NCI-H2171 (cell line): ENCODE measurements around the gene WRAP53.

Experiments used
- DNase-seq: peaks from one replicate; lab custom pipeline; 2025; lab: John Stamatoyannopoulos, UW

WRAP53 gene

DNA sequence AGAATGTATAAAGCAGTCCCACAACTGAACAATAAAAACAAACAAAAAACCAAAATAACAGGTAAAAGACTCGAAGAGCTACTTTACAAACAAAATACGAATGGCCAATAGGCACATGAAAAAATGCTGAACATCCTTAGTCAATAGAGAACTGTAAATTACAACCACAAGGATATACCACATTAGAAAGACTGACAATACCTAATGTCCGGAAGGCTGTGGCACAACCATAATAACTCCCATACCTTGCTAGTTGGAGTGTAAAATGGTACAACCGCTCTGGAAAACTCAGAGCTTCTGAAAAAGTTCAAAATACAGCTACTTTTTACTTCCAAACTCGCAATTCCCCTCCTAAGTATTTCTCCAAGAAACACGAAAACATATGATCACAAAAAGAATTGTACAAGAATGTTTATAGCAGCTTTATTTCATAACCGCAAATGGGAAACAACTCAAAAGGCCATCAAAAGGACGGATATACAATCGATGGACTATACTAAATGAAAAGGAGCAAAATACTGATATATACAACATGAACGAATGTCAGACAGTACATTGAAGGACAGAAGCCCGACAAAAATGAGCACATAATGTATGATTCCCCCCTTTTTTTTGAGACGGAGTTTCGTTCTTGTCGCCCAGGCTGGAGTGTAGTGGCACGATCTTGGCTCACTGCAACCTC lies 3.3 kb upstream of the WRAP53 start:
- no peak for DNase-seq

DNA sequence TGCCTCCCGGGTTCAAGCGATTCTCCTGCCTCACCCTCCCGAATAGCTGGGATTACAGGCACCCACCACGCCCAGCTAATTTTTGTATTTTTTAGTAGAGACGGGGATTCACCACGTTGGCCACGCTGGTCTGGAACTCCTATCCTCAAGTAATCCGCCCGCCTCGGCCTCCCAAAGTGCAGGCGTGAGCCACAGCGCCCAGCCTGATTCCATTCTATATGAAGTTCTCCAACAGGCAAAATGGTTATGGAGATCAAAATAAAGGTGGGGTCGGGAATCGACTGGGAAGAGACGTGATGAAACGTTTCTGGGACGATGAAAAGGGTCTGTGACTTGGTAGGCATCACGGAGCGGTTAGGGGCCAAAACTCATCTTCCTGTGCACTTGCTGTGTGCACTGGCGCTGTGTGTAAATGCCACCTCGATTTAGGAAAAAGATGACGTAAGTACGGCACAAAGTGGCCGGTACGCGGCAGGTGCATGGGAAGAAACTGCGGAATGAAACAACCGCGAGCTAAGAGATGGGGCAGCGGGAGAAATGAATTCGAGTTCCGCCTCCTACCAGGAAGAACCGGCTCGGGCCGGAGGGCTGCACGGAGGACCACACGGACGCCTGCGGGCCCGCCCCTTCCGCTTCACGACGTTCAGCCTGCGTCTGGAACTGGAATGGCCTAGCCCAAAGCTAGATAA lies 2.6 kb upstream of the WRAP53 start:
- peak; percentile 90 for DNase-seq

DNA sequence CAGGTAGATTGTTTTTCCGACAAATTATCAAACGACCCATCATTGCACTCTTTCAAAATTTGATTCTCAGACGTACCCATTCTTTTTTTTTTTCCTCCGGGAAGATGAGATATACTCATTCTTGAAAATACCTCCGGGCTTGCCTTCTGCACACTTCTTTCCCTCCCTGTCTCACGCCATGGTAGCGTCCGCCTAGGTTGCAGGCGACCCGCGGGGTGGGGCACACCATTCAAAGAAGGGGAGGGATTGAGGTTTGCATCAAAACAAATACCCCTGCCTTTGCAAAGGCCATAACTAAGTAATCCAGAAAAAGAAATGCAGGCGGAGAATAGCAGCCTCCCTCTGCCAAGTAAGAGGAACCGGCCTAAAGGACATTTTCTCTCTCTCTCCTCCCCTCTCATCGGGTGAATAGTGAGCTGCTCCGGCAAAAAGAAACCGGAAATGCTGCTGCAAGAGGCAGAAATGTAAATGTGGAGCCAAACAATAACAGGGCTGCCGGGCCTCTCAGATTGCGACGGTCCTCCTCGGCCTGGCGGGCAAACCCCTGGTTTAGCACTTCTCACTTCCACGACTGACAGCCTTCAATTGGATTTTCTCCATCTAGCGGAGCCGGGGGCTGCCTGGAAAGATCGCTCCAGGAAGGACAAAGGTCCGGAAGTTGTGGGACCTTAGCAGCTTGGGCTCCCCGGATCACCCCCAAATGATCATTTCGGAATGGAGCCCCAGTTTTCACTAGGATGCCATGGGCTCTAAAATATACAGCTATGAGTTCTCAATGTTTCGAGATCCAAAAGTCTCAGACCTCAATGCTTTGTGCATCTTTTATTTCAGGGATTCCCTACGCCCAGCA lies 1.8 kb upstream of the WRAP53 start:
- peak; percentile 88 for DNase-seq

DNA sequence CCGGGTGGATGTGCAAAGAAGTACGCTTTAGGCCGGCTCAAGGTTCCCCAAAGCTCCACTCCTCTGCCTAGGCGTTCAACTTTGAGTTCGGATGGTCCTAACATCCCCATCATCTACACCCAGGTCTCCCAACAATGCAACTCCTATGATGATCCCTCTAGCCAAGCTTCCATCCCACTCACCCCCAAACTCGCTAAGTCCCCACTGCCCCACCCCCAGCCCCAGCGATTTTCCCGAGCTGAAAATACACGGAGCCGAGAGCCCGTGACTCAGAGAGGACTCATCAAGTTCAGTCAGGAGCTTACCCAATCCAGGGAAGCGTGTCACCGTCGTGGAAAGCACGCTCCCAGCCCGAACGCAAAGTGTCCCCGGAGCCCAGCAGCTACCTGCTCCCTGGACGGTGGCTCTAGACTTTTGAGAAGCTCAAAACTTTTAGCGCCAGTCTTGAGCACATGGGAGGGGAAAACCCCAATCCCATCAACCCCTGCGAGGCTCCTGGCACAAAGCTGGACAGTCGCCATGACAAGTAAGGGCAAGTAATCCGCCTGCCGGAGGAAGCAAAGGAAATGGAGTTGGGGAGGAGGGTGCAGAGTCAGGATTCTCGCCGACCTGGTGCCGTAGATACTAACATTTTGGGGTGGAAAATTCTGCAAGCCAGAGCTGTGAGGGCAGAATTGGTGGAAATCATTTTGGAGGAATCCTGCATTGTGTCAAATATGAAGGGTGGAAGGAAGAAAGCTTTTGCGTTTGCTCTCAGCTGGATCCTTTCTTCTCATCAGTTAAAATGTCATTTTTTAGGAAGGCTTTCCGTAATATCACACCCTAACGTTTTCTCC lies 987 bp upstream of the WRAP53 start, which contains the start of gene TP53:
TP53 (minus strand) TSS at position 419 of the 836 bp plus-strand sequence. CDS start 10,896 bp downstream, outside the sequence.
- peak; percentile 82 for DNase-seq

DNA sequence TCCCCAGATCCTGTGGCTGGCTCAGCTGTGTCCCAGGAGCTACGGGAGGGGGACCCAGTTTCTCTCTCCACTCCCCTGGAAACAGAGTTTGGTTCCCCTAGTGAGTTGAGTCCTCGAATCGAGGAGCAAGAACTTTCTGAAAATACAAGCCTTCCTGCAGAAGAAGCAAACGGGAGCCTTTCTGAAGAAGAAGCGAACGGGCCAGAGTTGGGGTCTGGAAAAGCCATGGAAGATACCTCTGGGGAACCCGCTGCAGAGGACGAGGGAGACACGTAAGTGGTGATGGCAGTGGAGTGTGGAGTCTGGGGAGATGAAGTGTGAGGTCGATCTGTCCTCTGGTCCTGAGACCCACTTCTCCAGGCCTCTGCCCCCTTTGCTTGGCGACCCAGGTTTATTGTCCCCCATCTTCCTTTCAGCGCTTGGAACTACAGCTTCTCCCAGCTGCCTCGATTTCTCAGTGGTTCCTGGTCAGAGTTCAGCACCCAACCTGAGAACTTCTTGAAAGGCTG lies 585 bp downstream of the WRAP53 start:
- no peak for DNase-seq

DNA sequence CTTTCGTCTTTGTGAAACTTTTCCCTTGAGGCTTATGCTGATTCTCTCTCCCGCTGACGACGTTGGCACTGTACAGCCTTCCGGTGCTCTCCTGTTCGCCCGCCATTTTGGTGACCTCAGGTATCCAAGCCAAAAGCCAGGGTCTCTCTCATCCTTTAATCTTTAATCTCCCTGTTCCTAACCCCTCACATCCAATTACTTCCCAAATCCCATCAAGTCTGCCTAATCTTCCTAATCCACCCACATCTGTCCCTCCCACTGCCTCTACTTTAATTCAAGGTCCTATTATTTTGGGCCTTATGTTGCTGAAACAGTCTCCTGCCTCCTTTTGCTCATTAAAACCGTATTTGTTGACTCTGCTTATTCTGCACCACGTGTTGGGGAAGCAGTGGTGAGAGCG lies 7.3 kb downstream of the WRAP53 start:
- no peak for DNase-seq

DNA sequence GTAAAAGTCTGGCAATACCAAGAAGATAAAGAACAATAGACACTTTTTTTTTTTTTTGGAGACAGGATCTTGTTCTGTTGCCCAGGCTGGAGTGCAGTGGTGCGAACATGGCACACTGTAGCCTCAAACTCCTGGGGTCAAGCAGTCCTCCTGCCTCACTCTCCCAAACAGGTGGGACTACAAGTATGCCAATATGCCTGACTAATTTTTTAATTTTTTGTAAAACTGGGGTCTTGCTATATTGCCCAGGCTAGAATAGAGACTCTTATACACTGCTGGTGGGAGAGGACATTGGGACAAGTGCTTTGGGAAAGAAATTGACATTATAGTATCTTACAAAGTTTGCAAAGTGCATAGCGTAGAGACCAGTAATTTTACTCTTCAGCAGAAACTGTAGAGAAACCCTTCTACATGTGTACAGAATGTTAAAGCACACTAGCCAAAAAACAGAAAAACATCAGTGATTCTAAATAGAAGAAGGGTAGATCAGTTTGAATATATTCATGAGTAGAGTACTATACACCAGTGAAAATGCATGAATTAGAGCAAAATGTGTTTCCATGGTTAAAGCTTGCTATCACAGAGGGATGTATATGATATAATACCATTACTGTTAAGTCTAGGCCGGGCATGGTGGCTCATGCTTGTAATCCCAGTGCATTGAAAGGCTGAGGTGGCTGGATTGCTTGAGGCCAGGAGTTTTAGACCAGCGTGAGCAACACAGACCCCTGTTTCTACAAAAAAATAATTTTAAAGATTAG lies 9.7 kb downstream of the WRAP53 start:
- DNase-seq, result no peak

DNA sequence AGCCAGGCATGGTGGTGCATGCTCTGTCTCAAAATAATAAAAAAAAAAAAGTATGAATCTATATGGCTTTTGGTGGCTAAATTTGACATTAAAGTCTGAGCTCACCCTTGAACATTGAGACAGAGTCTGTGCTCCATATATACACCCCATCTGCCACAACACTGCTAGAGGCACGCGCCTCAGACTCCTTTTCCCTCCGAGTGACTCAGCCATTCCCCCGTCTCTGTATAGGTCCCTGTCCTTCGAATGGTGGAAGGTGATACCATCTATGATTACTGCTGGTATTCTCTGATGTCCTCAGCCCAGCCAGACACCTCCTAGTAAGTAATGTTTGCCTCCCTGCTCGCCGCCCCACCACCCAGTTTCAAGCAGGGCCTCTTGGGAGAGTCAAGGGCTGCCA lies 12.2 kb downstream of the WRAP53 start:
- no peak for DNase-seq

DNA sequence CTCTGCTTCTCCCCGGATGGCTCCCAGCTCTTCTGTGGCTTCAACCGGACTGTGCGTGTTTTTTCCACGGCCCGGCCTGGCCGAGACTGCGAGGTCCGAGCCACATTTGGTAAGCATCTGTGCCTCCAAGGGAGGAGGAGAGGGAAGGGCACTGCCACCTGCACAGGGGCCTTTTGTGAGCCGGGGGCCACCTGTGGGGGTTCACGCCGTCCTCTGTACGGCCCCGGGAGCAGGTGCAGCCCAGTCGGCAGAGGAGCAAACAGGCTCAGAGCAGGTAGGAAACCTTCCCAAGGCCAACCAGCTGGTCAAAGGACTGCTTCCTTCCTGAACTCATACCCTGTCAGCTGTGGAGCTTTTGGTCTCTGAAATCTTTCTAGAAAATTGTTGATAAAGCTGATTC lies 13.4 kb downstream of the WRAP53 start:
- DNase-seq, result no peak

DNA sequence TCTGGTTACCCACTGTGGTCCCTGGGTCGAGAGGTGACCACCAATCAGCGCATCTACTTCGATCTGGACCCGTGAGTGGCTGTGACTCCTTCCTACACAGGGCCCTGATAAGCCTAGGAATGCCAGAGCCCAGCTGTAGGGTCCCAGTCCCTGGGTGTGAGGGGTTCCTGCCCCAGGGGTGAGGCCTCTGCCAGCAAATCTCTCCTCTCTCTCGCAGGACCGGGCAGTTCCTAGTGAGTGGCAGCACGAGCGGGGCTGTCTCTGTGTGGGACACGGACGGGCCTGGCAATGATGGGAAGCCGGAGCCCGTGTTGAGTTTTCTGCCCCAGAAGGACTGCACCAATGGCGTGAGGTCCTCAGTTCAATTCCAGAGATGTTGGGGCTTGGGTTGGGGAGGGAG lies 14.5 kb downstream of the WRAP53 start:
- no peak for DNase-seq

DNA sequence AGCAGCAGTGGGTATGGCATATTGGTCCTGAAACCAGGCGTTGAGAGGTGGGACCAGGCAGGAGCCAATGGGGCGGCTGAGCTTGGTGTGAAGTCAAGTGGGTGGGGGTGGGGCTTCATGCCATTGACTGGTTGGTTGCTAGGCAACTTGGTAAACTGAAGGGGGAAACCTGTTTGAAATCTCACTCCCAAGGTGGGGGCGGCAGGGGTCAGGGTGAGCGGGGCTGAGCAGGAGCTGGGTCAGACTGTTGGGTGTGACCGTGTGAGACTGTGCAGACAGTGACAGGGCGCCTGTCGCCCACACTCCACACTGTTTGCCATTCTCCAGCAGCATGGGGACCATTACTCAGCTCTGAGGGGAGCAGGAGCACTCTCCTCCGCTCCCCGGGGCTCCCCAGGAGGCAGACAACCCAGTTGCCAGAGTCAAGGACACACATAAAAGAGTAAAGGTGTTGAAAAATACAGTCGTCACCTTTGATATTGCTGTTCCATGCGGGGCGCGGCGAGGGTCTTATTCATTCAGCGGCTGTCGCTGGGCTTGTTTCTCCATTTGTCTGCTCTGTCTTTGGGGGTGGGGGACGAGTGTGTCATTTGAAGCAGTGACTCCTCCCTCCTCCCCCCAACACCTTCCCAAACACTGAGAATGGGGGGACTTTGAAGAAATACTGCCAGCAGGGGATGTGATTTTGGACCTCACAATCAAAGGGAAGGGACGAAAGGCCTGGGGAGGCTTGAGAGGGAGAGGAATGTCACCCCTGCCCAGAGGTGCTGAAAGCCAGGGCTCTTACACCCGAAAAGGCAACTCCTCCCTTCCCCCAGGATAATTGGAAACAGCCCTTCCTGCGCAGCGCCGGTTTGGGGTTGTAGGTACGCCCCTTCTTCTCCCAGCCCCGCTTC lies 15.6 kb downstream of the WRAP53 start:
- DNase-seq, result peak; percentile 78

DNA sequence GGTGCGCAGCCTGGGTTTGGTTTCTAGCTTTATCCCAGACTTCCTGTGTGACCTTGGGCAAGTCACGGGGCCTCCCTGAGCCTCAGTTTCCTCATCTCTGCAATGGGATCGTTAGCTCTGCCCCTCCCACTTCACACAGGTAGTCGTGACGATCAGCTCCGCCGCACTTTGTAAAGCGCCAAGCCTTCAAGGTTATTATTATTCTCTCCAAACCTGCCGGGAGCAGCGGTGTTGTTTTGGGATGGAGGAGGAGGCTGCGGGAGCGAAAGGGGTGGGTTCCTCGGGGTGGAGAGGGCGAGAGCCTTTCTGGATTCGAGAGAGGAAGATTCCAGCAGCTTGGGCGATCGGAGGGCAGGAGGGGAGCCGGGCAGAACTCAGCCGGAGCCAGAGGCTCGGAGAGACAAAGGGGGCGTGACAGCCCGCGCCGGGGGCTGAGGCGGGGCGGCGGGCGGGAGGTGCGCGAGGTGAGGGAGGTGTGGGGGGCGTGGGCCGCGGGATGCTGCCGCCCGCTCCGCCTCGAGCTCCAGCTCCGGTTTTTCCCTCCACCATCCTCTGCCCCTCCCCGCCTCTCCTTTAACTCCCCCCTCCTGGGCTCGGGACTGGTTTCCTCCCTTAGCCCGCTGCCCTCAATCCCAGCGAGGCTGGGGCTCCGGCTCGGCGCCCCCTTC lies 16.5 kb downstream of the WRAP53 start, which contains the start of gene EFNB3:
EFNB3 (plus strand) TSS at position 602 of the 668 bp plus-strand sequence. CDS start 397 bp downstream, outside the sequence.
- DNase-seq, result peak; percentile 75

DNA sequence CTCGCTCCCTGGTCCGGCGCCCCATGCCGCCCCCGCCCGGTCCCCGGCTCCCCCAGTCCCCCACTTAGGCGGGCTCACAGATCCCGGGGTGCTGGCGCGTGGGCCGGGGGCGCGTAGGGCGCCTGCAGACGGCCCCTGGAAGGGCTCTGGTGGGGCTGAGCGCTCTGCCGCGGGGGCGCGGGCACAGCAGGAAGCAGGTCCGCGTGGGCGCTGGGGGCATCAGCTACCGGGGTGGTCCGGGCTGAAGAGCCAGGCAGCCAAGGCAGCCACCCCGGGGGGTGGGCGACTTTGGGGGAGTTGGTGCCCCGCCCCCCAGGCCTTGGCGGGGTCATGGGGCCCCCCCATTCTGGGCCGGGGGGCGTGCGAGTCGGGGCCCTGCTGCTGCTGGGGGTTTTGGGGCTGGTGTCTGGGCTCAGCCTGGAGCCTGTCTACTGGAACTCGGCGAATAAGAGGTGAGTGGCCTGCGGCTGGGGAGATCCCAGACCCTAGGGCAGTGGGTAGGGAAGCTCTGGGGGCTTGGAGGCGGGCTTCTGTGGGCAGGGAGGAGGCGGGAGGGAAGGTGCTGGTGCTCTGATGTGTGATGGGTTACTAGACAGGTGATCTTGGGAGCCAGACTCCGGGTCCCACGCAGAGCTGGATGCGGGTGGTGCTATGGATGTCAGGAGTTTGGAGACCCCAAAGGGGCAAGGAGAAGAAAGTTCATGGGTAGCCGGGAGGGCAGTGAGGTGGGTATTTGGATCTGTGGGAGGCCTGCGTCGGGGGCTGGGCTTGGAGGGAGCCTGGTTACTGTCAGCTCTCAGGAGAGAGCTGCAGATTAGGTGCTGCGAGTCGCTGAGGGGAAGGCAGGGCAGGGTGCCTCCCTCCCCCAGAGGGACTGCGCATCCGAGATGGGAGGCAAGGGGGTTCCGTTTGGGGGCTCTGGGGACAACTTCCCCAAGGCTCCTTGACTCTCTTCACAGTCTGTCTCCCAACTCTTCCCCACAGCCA lies 17.3 kb downstream of the WRAP53 start:
- no peak for DNase-seq

DNA sequence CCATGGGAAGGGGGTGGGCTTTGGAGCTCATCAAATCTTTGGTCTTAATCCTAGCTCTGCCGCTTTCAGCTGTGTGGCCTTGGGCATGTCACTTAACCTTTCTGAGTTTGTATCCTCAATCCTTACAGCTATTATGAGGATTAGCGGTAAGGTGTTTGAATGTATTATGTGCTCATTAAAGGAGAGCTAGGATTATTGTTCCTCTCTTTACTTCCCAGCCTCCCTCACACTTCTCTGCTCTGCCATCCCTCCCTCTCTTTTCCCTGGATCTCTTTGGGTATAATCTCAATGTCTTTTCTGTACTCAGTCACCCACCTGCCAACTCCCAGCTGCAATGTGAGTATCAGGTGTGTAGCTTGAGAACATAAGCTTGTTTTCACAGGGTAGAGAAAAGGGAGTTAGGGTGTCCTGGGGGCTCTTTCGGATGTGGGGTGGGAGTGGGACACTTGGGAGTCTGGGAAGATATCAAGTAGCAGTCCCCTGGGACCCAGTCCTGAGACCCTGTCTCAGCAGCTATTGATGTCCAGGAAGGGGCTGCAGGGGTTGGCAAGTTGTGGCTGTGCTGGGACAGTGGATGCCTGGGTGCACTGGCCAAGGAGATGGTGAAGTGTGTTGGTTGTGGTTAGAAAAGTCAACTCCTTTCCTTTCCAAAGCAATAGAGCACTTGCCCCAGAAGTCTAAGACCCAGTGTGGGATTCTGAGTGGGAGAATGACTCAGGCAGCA lies 18.5 kb downstream of the WRAP53 start:
- no peak for DNase-seq

DNA sequence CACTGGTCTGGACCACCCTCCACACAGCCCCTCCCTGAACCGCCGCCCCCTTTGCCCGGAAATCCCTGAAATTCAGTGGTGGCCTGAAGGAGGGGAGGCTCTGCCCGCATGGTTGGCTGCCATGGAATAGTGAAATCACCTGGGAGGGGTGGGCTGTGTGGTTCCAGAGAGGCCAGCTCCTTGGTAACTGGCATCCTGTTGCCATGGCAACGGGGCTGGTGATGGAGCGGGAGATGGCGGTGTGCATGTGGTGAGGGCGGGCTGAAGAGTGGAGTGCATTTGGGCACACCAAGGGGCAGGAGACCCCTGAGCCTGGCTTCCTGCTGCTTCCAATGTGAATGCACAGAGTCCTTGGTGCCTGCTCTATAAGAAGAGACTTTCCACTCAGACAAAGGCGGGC lies 19.2 kb downstream of the WRAP53 start:
- DNase-seq, result no peak

DNA sequence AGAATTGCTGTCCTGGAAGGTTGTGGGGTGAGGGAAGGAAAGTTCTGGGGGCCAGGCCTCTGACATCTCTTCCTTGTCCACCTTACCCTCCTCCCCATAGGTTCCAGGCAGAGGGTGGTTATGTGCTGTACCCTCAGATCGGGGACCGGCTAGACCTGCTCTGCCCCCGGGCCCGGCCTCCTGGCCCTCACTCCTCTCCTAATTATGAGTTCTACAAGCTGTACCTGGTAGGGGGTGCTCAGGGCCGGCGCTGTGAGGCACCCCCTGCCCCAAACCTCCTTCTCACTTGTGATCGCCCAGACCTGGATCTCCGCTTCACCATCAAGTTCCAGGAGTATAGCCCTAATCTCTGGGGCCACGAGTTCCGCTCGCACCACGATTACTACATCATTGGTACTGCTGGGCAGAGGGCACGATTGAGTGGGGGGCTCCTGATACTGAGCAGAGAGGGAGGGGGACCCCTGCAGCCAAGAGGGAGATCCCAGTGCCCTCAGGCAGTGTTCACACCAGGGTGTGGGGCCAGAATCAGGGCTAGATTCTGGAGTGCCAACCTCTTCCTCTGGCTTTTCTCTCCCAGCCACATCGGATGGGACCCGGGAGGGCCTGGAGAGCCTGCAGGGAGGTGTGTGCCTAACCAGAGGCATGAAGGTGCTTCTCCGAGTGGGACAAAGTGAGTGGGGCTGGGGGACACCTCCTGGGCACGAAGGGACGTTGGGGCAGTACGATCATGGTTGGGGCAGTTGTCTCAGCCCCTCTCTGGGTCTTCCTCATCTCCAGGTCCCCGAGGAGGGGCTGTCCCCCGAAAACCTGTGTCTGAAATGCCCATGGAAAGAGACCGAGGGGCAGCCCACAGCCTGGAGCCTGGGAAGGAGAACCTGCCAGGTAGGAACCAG lies 19.8 kb downstream of the WRAP53 start:
- DNase-seq, result no peak
